Stimulated activated CD4-positive, alpha-beta T cell treated with anti-CD3 and anti-CD28 coated beads, Interleukin-1b, Interleukin-23, amount 100 ng/mL, for 1 hour (primary cell): ENCODE data around the gene JPH4.
"Not testable (repeated sequence)": the region's sequence is repeated elsewhere in the genome, so short reads cannot be mapped to it uniquely, and the experiment has no call there.

ENCODE experiments used
- DNase-seq, 2 donors: peaks; one replicate each; pipeline ENCODE4 v3.0.0-alpha.2; 2020; ENCODE audit warnings: low read depth in 2 of 2

The JPH4 gene

DNA sequence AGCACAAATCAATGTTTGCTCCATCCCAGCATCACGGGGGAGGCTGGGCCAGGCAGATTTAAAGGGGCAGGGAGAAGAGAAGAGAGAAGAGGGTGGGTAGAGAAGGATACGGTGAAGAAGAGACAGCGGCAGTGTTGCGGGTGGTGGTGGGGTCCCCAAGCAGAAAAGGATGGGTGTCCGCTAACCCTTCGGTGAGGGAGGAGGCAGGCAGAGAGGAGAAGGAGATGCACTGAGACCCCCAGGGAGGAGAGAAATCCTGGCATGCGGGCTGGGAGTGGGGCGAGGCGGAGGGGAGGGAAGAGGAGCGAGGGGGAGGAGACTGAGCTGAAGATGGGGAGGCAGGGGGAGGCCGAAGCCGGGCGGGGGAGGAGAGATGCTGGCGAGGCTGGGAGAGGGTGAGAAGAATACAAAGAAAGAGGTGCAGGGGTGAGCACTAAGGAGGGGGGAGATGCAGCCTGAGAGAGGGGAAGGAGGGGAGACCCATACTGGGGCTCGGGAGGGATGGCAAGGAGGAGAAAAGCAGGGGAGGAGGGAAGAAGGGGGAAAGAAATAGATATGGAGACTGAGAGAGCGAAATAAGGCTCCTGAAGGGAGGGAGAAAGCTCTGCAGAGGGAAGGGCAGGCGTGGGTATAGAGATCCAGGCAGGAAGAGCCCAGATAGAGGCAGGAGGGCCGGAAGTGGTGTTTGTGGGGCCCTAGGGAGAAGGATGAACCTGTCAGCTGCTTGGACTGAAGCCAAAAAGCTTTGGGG lies at the start of gene JPH4:
Gene JPH4, minus strand, starts transcription at position 231 of the 751 bp plus-strand sequence. CDS start 1,337 bp downstream, outside the sequence.
- no peak for DNase-seq

DNA sequence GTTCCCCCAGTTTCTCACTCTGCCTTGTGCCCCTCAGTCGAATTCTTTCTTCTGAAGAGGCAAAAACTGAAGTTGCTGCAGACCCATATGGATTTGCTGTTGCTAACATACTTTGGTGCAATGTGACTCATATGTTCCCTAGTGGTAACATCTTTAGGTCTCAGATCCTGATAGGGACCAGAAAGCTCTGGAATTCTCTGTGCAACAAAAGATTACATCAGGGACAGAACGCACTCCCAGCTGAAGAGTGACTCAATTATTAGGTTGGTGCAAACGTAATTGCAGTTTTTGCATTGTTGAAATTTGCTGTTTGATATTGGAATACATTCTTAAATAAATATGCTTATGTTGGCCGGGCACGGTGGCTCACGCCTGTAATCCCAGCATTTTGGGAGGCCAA lies 49.4 kb upstream of the JPH4 start:
- no peak for DNase-seq

DNA sequence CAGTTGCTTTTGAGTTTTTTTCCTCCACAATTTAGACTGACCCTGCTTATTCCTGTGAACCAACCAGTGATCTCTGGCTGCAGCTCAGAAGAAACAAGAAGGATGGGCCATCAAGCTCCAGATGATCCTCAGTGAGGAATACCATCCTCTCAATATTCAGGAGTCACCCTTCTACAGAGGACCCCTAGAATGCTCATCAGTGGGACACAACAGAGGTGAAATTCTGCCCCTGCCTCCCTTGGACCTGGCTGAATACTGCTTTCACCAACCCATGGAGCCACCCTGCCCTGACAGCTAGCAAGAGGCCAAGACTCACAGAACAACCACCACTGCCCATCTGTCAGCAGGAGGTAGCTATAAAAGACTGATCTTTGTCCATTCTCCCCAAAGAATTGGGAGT lies 48.4 kb upstream of the JPH4 start:
- DNase-seq = no peak

DNA sequence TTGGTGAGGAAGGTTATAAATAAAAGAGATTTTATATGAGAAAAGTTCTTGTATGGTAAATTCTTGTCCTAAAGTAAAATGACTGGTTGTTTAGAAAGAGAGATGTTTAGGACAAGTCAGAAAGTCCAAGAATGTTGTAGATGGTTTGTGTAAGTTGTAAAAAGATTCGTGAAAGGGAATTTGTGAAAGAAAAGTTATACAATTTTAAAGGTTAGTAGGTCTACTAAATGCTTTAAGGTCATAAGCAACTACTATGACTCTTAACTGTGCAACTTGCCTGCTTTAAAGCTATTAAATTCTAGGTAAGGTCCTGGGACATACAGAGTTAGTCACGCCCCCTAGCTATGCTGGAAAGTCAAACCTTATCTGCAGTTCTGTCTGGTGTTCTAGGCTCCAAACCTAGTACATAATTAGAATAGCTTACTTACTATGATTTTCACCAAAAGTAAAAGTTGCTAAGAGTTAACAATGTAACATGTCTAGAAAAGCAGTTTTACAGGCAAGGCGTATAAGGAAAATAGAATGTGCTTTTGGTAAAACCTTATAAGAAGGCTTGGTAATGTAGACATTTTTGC lies 46.3 kb upstream of the JPH4 start:
- DNase-seq = no peak

DNA sequence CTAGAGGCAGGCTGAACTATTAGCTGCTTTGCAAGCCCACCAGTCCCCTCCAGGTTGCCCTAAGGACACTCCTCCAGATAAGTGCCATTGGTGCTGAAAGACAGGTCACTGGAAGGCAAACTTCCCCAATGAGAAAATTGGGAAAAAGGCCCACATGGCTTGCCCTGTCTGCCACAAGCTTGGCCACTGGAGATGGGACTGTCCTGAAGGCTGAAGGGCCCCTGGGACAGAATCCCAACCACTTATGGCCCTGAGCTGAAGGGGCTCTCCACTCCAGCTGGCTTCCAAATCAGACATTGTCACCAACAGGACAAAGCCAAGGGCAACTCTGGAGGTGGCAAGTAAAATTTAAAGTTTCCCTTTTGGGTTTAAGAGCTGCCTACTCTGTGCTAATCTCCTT lies 45.4 kb upstream of the JPH4 start:
- DNase-seq = no peak

DNA sequence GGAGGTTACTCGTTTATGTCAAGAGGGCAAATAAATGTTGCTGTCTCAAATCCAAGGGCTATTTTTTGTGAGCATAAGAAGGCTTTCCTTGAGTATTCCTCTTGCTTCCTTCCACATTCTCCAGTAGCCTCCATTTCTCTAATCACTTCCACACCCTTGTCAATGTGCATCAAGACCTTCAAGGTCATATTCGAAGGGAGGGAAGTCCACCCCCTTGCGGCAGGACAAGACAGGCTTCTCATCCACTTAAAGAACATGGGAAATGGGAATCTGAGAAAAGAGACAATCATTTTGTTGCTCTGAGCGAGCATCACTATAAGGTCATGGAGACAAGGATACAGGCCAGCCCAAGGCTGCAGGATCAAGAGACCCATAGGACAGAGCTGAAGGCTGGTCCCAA lies 44.4 kb upstream of the JPH4 start:
- DNase-seq = no peak

DNA sequence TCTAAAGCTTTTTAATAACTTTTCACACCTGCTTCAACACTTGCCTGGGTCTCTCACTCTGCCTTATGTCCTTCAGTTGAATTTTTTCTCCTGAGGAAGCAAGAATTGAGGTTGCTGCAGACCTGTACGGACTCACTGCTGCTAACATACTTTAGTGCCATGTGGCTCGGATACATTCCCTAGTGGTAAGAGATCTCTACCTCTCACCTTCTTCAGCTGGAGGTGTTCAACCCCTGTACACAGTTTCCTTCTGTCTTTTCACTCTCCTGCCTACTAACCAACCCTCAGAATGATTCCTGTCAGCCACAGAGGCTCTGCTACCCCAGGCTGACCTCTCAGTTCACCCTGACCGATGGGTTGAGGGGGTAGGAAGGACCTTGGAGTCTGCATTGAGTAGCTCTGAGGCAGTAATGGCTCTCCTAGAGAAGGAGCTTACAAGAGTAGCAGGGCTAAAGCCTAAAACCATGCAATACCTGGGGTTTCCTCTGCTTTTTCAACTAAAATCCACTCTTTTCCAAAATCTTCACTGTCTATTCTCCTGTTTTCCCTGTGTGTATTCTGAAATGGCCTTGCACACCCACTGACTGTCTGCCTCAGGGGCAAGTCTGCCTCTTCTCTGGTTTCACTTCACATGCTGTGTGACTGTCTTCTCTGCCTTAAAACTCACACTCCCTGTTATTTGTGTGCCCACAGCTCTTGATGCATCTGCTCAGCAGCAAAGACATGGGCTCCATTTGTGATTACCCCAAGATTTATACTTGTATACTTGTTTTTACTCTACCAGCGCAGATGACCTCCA lies 43.5 kb upstream of the JPH4 start:
- no peak for DNase-seq

DNA sequence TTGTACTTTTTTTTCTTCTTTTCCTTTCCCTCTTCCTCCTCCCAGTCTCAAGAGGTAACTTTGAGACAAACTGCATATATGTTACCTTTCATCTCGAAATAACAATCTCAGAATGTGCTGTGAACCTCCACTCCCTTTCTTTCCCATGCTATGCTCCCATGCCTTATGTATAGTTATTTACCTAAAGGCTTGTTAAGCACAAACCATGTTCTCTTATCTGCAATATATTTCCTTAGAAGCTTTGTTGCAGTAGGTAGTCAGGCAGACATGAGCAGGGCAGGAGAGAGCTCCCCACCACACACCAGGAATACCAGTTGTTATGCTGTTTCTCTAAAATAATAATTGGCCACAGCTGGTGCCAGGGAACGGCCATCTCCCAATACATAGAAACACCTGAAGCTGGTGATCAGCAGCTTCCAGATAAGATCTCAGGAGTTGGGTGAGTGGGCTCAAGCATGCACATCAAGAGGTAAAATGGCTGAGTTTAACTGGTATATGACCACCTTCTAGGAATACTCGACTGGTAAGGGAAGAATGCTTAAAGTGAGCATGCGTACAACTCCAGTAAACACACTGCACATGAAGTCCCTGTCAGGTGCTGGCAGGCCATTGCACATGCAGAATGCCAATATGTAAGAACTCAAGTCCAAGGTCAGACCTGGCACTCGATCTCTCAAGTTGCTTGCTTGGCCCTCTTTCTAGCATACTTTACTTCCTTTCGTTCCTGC lies 42.8 kb upstream of the JPH4 start:
- no peak for DNase-seq

DNA sequence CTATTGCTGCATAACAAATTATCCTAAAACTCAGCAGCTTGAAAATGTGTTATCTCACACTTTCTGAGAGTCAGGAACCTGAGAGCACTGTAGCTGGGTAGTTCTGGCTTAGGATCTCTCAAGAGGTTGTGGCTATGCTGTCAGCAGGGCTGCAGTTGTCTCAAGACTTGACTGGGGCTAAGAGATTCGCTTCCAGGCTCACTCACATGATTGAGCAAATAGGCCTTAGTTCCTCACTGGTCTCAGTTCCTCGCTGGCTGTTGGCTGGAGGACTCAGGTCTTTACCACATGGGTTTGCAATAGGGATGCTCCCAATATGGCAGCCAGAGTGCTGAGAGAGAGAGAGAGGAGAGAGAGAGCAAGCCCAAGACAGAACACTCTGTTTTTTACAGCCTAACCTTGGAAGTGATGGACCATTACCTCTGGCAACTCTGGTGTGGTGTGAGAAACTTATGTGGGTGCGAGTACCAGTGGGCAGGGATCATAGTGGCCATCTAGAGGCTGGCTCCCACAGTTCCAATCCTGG lies 41.6 kb upstream of the JPH4 start:
- no peak for DNase-seq

DNA sequence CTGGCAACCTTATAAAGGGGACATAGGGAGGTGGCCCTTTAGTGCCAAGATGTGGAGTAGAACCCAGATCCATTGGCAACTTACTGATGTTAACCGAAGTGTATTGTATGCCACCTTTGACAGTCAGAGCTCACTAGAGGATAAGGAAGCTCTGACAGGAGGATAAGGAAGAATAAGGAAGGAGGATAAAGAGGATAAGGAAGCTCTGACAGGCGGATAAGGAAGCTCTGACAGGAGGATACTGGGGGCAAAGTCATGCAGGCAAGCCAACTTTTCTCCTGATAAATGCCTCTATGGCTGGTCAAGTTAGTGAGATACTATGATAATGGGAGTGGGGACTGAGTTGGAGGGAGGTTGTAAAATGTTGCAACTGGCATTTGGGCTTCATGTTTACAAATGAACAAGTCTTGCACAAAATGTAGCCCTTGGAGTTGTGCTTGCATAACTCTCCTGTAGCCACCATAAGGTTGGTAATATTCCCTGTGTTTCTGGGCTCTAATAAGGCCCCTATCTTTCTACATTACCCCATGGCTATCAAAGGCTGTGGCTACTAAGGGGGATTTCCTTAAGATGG lies 39.9 kb upstream of the JPH4 start:
- DNase-seq = no peak

DNA sequence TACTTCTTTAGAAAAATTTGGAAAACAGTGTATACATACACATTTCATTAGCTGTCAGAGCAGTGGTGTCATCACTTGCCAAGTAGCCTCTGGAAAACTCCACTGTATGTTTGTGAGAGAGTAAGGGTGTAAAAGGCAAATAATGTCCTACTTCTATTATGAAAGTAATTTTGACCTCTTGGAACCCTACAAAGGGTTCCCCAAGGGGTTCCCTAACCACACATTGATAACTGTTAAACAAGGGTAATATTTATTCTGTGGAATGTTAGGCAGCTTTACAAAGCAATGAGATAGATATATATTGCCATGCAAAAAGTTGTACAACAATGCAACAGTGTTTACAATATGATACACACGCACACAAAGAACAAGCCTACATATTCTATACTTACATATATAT lies 38.9 kb upstream of the JPH4 start:
- no peak for DNase-seq

DNA sequence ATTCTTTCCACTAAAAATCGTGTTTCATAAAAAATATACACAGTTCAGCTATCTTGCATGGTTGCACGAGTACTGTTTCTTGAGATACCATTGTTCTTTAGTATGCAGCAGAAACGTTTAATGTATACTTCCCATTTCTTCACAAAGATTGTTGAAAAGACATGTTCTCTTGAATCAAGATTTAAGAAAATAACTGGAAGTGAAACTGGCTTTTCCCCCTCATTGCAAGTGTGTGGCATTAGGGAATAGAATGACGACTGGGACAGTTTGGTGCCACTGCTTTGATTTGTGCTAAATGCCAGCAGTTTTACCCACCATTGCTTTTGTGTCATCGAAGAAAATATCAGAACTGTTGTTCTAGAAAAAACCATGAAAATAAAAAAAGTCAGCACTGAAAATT lies 37.3 kb upstream of the JPH4 start:
- DNase-seq = no peak

DNA sequence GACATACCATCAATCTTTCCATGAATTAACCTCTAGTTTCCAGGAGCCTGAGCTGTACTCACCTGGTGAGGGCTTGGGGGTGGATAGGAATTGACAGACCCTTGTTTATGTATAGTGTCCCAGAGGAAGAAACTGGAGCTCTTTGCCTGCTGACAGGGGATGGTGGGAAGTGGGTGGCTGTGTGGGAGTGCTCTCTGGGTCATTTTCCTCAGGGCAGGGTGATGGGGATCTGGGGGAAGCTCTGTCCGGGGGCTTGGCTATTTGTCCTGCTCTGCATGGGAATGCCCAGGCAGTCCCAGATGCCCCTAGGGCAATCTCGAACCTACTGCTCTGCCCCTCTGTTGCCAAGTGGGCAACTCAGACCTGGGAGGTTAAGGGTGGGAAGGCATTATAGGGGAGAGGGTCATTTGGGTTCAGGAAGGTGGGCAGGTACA lies 35.8 kb upstream of the JPH4 start:
- DNase-seq = no peak

DNA sequence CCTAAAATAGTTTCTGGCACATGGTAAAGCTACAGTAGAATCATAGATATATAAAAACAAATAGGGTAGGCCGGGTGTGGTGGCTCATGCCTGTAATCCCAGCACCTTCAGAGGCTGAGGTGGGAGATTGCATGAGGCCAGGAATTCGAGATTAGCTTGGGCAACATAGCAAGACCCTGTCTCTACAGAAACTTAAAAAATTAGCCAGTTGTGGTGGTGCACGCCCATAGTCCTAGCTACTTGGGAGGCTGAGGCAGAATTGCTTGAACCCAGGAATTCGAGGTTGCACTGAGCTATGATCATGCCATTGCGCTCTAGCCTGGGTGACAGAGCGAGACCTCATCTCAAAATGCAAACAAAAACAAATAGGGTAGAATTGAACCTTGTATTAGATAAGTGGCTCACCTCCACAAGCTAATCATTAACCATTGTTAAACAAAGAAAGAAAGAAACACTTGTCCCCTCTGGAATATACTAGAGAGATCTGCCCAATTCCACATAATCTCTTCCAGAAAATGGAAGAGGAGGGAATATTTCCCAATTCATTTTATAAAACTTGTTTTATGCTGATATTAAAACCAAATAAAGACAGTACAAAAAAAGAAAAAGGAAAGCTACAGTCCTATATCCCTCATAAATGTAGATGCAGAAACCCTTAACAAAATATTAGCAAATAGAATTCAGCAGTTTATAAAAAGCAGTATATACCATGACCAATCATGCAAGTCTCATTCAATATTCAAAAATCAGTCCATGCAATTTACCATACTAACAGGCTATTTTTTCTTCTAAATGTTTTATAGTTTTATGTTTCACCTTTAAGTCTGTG lies 34.9 kb upstream of the JPH4 start:
- no peak for DNase-seq

DNA sequence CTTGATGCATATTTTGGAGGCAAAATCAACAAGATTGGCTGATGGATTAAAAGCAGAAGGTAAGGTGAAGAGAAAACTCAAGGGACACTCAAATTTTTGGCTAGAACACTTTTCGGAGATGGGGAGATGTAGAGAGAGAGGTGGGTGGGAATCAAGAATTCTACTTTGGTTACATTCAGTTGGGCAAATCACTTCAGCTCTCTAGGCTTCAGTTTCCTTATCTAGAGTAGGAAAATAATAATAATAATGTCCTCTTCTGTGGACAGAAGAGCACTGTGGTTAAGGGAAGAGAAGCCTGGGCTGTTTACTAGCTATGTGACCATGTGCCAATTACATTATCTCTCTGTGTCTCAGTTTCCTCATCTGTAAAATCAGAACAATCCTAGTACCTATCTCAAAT lies 34.2 kb upstream of the JPH4 start:
- DNase-seq = no peak

DNA sequence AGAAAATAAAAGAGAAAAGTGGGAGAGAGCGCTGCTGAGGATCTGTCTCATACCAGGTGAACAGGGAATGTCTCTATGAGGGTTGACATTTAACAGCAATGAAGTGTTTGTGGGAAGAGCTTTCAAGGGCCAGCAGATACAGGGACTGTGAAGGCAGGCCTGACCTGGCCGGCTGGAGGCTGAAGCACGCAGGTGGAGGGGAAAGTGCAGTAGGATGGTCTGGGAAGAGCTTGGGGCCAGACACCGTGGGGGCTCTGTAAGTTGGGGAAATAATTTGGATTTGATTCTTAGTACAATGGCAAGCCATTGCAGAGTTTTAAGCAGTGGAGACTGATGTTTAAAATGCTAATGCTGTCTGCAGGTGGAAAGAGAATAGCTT lies 33.8 kb upstream of the JPH4 start:
- DNase-seq = no peak

DNA sequence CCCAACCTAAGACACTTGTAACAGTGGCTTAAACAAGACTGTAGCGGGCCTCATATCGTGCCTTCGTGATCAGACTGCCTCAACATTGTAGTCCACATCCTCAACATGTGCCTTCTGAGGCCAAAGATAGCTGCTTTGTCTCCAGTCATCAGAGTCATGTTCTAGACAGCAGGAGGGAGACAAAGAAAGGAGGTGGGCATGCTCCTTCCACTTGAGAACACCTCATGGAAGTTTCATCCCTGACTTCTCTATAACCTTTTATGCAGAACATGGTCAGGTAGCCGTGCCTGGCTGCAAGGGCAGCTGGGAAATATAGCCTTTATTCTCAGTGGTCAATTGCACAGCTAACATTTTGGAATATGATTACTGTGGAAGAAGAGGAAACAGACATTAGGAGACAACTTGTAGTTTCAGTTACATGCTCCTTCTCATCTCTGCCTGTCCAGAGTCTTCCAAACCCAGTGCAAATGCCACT lies 32.3 kb upstream of the JPH4 start:
- no peak for DNase-seq

DNA sequence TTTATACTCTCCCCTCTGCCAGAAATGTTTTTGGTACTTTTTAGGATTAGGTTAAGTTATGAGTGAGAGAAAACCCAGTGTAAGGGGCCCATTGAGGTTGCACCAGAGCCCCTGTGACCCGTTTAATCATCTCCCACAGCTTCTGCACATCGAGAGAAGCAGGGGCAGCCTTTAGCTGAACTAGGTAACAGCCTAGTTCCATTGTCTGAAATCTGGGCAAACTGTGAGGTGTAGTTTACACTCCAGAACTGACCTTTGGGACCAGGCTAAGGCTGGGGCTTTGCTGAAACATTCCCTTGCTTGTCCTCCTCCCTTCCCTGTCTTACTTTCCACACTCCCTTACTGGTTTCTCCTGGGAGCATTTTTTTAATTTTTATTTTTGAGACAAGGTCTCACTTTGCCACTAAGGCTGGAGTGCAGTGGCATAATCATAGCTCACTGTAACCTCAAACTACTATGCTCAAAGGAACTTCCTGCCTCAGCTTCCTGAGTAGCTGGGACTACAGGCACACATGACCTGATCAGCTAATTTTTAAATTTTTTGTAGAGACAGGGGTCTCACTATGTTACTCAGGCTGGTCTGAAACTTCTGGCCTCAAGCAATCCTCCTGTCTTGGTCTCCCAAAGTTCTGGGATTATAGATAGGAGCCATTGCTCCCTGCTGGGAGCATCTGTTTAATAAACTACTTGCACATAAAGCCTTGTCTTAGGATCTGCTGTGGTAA lies 31.7 kb upstream of the JPH4 start:
- no peak for DNase-seq

DNA sequence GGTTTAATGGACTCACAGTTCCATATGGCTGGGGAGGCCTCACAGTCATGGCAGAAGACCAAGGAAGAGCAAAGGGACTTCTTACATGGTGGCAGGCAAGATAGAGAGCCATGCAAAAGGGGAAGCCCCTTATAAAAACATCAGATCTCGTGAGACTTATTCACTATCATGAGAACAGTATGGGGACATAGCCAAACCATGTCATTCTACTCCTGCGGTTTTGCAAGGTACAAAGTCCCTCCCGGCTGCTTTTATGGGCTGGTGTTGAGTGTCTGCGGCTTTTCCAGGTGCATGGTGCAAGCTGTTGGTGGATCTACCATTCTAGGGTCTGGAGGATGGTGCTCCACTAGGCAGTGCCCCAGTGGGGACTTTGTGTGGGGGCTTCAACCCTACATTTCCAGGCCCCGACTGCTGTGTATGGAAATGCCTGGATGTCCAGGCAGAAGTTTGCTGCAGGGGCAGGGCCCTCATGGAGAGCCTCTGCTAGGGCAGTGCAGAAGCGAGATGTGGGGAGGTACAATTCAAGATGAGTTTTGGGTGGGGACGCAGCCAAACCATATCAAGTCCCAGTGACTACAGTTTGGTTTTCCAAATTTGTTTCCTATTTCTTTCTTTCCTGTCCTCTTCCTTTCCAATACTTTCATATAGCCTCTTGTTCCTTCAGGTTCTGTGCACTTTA lies 31.0 kb upstream of the JPH4 start:
- DNase-seq = not testable (repeated sequence)
